NOMO-1 treated with dmso at 0.1 percent for 144 hours (cell line): ENCODE results near the gene GALNT10.
"Not testable (repeated sequence)": the region's sequence is repeated elsewhere in the genome, so short reads cannot be mapped to it uniquely, and the experiment has no call there.

ENCODE experiments used
- DNase-seq: peaks from one replicate; lab custom pipeline; 2025; ENCODE audit not compliant: unreplicated experiment; lab: John Stamatoyannopoulos, UW

The GALNT10 gene

DNA sequence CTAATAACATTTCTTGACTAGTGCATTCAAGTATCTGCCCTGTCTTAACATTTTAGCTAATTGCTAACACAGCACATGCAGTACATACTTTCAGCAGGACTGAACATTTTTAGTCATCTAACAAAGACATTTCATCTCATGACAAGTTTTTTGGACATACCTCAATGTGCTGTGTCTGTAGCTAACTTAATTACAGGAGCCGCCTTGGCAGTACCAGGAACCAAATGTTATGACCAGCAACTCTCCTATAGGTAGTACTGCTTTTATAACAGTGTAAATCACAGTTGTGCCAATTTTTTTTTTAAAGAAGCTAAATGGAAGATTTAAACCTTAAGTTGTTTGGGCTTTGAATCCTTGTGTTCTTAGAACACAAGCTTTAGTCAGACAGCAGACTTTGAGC, 155.9 kb downstream of the GALNT10 start:
- no peak for DNase-seq

DNA sequence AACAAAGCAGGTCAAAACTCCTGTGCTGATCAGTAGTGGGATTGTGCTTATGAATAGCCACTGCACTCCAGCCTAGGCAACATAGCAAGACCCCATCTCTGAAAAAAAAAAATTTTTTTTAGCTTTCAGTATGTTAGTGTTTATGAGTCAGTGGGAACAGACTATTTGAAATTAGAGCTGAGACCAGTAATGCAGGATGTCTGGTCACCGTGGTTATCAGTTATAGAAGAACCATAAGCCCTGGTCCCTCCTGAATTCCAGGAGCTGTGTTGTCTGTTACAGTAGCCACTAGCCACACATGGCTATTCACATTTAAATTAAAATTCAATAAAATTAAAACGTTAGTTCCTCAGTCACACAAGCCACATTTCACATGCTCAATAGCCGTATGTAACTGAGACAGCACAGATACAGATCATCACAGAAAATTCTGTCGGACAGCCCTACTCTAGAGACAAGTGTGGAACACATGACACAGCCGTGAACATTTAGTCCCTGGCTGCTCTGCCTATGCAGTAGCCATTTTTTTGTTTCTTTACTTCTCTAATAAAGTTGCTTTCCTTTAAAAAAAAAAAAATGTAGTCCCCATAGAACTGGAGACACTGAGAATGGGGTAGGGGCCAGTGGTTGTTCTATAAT, 159.2 kb downstream of the GALNT10 start:
- no peak for DNase-seq

GRCh38 chr5:154351141-154351540, 160.6 kb downstream of the GALNT10 start:
- no peak for DNase-seq

DNA sequence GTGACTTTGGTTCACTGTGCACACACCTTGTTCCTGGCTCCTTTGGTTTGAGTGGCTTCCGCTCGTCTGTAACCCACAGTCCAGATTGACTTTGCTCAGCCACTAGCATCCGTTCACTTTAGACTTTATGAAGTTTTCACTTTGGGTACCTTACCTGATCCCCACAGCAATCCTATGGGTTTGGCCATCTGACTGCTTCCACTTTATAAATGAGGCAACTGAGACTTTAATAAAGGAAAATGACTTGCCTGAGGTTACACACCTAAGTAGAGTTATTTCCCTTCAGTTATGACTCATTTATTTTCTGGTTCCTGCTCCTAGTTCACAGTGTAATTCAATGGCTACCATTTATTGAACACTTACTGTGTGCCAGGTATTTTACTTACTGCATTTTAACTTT, 161.0 kb downstream of the GALNT10 start:
- no peak for DNase-seq

DNA sequence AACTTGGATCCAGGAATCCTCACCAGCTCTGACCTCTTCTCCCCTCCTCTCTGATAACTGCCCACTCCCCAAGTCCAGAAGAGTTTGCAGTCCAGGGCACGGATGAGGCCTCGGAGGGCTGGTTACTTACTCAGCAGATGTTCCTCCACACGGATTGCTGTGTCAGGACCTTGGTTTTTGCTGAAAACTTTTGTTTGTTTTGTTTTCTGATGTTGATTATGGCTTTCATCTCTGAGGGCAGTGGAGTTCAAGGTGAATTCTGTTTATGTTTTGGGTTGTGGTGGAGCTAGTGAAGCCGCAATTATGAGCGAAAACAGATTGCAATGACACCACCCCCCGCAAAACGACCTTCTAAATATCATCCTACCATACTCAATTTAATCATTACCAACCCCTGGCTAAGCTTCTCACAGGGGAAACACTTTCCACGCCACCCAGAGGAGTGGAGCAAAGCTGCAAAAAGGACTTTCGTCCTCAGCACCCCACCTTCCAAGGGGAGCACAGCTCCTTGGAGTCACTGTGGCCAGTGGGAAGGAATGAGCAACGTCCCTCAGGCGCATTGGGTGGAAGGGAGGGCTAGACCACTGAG, 162.5 kb downstream of the GALNT10 start:
- DNase-seq = no peak

DNA sequence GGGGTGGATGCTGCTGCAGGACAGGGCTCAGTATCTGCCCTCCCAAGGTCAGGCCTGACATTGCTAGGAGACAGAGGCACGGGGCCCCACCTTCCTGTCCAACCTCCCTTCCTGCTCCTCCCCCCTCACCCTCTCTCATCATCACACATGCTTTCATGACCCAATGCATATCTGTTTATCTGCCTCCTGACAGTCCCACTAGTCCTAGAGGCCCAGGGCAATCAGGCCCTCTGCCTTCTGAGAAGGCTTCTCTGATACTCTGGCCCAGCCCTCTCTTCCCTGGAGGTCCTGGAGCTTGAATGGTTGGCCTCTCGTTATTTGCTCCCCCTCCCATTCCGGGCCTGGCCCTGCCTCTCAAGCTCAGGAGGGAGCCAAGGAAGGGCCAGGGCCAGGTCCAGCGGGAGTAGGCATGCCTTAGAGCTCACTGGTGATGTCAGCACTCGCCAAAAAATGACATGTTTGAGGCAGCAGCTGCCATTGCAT, 164.6 kb downstream of the GALNT10 start:
- DNase-seq = no peak

DNA sequence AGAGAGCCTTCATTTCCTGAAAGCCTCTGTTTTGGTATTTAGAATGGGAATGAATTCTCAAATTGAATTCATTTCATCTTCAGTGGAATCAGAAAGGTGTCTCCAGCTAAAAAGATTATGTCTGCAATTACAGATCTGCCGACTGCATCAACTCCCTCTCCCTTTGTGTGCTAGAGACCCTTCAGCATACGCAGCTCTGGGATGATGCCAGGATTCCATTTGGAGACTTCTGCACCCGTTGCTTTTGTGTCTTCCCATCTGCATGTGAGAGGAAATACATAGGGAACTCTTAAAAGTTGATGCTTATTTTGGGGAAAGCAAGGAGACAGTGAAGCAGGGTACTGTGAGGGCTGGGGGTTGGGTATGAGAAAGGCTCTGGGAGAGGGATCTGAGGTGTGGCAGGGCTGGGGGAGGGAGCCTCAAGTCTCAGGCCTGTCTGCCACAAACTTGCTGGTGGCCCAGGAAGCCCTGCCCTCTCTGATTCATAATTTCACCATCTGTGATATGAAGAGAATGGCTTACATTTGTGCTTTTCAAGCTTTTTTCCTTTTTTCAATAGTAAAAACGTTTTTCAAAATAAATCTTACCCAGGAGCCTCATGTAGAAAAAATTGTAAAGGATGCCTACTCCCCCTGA, 165.6 kb downstream of the GALNT10 start:
- DNase-seq = no peak

DNA sequence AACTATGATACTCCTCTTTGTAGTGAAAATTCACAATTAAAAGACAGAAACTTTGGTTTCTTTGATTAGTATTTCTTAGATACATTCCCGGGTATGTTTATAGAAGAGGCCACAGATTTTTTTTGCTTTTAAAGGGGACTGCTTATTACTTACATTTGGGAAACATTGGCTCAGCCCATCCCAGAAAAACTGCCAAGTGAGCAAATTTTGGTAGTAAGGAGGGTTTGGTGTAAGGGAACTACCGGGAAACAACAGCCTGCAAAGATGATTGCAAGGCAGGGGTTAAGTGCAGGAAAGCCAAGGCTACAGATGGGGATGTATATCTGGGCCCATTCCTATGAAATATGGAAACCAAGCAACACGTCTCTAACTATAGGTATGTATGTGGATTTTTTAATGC, 166.4 kb downstream of the GALNT10 start:
- DNase-seq = no peak

GRCh38 chr5:154358516-154359220, 168.1 kb downstream of the GALNT10 start:
- DNase-seq = no peak

GRCh38 chr5:154359221-154359573, 168.7 kb downstream of the GALNT10 start:
- no peak for DNase-seq

DNA sequence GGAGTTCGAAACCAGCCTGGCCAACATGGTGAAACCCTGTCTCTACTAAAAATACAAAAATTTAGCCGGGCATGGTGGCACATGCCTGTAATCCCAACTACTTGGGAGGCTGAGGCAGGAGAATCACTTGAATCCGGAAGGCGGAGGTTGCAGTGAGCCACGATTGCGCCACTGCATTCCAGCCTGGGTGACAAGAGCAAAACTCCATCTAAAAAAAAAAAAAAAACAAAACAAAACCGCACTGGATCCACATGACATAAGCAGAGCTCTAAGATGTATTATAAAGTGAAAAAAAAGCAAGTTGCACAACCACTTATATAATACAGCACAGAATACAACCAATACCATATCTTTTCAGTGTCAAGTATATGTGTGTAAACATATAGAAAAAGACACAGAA, 169.7 kb downstream of the GALNT10 start:
- DNase-seq = not testable (repeated sequence)

DNA sequence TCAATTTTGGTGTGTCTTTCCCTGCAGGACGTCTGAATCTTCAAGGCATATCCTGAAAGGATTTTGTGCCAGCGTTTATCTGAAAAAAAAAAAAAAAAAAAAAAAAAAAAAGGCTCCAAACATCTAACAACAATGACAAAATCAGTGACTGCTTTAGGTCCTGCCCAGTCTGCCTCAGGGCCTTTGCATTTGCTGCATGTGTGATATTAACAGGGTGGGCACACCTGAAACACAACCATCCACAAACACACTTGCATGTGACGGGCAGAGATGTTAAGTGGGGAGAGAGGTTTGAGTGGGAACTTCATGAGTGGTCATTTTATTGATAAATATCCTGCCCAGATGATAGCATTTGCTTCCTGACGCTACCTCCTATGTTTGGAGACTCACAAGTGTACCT, 172.9 kb downstream of the GALNT10 start:
- DNase-seq = no peak

DNA sequence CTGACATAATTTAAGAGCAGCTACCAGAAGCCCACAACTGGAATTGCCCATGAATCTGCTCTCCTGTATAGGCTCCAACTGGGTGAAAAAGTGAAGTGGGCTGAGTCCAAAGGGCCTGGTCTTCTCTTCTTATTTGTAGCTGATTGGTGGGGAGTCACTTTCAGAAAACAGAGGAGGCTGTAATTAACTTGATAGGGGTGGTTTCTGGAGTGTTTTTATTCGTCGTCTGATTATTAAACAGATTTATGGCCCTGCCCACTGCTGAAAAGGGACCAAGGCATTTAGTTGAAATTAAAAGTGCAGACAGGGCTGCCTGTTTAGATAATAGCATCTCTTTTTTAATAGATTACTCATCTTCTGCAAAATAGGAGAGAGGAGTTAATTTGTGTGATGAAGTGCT, 174.2 kb downstream of the GALNT10 start:
- DNase-seq = no peak

DNA sequence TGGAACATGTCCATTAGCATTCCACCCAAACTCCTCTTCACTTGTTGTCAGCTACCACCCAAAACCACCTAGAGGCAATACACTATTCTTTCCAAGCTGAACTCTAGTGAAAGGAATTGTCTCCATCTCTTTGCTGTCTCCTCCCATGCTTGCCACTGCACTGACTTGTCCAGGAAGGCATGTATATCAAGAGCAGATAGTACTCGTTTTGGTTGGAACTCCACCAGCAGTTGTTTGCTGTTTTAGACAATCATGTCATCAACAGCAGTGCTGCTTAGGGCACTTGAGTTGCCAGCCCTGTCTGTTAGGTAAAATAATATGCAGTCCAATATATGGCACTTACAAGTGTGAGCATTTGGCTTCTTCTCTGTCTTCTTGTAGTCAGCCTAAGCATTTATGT, 175.3 kb downstream of the GALNT10 start:
- no peak for DNase-seq

- DNase-seq = no peak
Observed at GRCh38 chr5:154366353-154366752, 175.8 kb downstream of the GALNT10 start.

- no peak for DNase-seq
Observed at GRCh38 chr5:154367101-154367500, 176.6 kb downstream of the GALNT10 start.

DNA sequence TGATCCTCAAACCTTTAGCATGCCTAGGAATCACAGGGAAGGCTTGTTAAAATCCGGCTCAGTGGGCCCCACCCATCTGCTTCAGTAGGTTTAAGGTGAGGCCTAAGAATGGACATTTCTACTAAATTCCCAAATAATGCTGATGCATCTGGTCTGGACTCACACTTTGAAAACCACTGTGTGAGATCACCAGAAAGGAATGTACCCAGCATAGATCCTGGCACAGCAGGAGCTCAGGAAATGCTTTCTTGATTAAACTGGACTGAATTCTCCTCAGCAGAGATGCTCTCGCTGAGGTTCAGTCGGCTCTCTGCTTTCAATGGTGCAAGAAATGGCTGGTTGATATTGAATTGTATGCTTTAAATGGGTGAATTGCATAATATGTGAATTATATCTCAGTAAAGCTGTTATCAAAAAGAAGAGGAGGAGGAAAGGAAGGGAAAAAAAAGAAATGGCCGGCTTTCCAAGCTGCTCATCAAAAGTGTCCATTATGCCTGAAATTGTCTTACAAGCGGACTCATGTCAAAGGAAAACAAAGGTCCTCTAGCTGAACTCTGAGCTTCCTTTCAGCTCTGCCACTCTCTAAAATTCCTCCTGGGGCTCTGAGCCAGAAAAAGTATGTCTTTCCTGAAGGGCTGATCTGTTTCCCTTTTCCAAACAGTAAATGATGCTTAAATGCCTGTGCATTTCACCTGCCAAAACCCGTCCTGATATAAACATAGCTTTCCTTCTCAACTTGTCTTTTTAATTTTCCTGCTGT, 177.7 kb downstream of the GALNT10 start:
- DNase-seq = no peak

GRCh38 chr5:154369682-154370081, 179.1 kb downstream of the GALNT10 start:
- DNase-seq = no peak

DNA sequence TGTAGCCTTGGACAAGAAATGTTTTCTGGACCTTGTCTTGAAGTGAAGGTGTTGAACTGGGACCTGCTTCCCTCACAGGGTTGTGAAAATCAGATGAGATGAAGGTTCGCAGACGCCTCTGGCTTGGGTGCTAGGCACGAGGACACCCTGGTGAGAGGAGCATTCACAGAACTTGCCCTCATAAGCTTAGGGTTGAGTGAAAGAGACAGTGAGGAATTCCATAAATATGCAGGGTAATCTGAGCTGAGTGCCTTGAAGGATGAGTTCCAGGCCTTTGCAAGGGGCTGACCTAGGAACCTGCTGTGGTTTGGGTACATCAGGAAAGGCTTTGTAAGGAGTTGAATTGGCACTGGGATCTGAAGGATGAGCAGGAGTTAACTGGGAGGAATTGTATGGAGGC, 179.6 kb downstream of the GALNT10 start:
- no peak for DNase-seq

GRCh38 chr5:154370813-154371212, 180.3 kb downstream of the GALNT10 start:
- no peak for DNase-seq

GRCh38 chr5:154371687-154372086, 181.2 kb downstream of the GALNT10 start:
- no peak for DNase-seq
